GM18868 (cell line): ENCODE results near the gene PEMT.
"Not testable (repeated sequence)": the region's sequence is repeated elsewhere in the genome, so short reads cannot be mapped to it uniquely, and the experiment has no call there.

Experiments
- ATAC-seq: cut with Tn5 transposase; IDR thresholded peaks from one replicate; pipeline ENCODE4 v1.9.1; 2021; ENCODE audit warnings: mild to moderate bottlenecking, moderate library complexity; ENCODE audit not compliant: unreplicated experiment

PEMT gene, protein sequence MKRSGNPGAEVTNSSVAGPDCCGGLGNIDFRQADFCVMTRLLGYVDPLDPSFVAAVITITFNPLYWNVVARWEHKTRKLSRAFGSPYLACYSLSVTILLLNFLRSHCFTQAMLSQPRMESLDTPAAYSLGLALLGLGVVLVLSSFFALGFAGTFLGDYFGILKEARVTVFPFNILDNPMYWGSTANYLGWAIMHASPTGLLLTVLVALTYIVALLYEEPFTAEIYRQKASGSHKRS

DNA sequence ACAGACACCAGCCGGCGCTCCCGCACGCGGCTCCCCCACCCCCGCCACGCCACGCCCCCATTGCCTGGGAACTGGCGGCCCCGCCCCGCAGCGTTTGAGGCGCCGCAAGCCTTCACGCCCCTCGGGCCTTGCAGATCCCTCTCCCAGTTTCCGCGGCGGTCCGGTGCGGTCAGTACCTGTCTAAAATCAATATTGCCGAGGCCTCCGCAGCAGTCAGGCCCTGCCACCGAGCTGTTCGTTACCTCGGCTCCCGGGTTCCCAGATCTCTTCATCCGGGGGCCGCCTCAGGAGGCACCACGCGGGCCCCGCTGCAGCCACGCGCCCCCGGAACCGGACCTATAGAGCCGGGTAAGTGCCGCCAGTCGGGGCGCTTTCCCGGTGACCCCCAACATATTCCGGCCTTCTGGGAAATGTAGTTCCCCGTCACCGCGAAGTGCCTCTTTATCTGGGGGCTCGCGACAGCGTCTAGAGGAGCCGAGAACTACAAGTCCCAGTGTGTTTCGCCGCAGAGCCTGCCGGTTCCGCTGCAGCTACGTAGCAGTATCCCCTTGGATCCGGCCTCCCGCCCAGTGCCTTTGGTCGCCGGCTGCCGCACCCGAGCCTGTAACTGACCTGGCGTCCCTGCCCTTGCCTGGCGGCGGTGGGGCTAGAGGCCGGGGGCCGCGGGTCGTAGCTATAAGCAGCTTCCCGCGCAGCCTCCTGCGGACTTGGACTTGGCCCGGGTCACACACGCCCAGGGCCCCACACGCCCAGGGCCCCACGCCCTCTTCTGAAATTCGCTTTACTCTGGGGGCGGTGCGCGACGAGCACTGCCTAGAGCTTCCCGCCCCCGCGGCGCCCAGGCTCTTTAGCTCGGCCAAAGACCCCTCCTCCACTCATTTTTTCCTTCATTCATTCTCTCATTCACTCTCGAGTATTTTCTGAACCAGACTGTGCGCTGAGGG is at the start of gene PEMT:
Gene PEMT (minus strand): TSS at position 354 of the 944 bp plus-strand sequence. CDS start 82 bp downstream, at position 272.
- peak; percentile 93 for ATAC-seq

DNA sequence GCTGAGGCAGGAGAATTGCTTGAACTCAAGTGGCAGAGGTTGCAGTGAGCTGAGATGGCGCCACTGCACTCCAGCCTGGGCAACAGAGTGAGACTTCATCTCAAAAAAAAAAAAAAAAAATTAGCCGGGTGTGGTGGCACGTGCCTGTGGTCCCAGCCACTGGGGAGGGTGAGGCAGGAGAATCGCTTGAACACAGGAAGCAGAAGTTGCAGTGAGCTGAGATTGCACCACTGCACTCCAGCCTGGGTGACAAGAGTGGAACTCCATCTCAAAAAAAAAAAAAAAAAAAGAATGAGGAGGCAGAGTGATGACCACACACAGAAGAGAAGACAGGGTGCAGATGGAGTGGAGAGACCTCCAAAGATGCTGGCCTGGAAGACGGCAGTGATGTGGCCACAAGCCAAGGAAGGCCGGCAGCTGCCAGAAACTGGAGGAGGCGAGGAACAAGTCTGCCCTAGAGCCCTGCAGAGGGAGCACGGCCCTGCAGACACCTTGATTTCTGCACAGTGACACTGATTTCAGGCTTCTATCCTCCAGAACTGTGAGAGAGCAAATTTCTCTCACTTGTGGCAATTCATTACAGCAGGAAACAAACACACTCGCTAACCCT is 48.3 kb upstream of the PEMT start:
- ATAC-seq = not testable (repeated sequence)

DNA sequence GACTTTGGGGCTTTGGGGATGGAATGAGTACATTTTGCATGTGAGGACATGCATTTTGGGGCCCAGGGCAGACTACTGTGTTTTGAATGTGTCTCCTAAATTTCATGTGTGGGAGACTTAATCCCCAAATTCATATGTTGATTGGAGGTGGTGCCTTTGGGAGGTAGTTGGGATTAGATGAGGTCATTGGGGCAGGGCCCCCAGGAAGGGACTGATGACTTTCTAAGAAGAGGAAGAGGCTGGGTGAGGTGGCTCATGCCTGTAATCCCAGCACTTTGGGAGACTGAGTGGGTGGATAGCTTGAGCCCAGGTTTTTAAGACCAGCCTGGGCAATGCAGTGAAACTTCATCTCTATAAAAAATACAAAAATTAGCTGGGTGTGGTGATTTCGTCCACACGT is 47.0 kb upstream of the PEMT start:
- ATAC-seq = no peak

DNA sequence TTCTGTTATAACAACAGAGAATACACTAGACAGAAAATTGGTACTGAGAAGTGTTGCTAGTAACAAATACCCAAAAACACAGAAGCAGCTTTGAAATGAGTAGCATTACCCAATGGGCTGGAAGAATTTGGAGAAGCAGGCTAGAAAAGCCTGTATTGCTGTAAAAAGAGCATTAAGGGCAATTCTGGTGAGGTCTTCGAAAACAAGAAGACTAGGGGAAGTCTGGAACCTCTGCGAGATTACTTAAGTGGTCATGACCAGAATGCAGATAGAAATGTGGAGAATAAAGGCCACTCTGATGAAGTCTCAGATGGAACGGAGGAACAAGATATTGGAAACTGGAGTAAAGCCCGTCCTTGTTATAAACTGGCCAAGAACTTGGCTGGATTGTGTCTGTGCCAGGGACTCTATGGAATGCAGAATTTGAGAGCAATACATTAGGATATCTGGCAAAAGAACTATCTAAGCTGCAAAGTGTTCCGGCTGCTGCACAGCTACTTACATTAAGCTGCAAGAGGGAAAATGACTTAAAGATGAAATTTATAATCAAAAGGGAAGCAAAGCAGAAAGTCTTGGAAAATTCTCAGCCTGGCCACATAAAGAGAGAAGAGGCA is 44.9 kb upstream of the PEMT start:
- no peak for ATAC-seq

DNA sequence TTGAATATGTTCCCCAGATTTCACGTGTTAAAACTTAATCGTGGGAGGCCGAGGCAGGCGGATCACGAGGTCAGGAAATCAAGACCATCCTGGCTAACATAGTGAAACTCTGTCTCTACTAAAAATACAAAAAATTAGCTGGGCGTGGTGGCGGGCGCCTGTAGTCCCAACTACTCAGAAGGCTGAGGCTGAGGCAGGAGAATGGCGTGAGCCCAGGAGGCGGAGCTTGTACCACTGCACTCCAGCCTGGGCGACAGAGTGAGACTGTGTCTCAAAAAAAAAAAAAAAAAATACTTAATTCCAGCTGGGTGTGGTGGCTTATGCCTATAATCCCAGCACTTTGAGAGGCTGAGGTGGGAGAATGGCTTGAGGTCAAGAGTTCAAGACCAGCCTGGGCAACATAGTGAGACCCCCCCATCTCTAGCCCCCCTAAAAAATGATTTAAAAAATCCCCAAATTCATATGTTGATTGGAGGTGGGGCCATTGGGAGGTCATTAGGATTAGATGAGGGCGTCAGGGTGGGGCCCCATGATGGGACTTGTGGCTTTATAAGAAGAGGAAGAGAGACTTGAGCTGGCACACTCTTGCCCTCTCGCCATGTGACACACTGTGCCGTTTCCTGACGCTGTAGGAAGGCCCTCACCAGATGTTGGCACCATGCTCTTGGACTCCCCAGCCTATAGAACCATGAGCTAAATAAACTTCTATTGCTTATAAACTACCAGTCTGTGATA is 44.2 kb upstream of the PEMT start:
- ATAC-seq = not testable (repeated sequence)

DNA sequence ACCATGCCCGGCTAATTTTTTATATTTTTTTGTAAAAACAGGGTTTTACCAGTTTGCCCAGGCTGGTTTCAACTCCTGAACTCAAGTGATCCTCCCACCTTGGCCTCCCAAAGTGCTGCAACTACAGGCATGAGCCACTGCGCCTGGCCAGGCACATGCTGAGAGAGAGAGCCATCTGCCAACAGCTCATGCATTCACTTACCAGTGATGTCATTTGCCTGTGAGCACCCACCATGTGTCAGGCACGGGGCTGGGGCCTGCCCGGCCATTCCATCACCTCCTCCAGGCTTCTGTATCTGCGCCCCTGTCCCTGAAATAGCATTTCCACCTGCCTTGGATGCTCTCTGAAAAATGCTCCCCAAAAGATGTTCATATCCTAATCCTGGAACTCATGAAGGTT is 43.6 kb upstream of the PEMT start:
- ATAC-seq = no peak

DNA sequence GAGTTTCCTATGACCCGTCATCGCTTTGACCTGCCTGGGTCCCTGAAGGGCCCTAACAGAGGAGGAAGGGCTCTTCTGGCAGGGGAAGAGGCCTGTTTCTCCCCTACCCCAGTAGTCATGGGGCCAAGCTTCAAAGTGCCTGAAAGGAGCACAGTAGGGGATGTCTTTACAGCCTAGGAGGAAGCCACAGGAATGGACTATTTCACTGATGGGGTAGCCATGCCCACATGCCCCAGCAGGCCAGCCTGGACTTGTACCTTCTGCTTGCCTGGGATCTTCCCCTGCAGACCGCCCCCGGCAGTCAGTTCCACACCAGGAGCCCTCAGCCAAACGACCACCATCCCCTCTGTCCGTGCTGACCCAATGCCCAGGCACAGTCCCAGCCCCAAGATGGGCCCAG is 41.8 kb upstream of the PEMT start:
- ATAC-seq = no peak

DNA sequence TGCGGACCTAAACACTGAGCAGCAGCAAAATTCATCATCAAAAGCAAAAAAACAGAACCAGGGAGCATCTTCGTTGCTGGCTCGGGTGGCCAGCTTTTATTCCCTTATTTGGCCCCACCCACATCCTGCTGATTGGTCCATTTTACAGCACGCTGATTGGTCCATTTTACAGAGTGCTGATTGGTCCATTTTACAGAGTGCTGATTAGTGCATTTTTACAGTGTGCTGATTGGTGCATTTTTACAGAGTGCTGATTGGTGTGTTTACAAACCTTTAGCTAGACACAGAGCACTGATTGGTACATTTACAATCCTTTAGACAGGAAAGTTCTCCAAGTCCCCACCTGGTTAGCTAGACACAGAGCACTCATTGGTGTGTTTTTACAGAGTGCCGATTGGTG is 41.2 kb upstream of the PEMT start:
- not testable (repeated sequence) for ATAC-seq

DNA sequence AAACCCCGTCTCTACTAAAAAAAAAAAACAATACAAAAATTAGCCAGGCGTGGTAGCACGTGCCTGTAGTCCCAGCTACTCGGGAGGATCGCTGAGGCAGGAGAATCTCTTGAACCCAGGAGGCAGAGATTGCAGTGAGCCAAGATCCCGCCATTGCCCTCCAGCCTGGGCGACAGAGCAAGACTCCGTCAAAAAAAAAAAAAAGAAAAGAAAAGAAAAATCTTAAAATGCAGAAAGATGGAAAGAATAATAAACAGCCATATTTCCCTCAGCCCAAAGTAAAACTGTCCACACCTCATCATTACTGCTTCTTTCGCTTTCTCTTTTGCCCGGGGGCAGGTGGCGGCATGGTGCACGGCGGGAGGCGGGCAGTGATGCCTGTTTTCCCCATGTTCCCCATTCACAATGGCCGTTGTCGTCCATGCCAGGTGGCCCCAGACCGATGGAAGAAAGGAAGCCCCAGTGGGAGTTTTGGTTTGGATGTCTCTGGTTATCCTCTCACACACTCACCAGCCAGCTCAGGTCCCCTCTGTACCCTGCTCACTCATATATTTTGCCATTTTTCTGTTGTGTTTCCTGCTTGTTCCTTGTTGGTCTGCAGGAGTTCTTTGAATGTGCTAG is 37.0 kb upstream of the PEMT start:
- ATAC-seq = peak; percentile 52

DNA sequence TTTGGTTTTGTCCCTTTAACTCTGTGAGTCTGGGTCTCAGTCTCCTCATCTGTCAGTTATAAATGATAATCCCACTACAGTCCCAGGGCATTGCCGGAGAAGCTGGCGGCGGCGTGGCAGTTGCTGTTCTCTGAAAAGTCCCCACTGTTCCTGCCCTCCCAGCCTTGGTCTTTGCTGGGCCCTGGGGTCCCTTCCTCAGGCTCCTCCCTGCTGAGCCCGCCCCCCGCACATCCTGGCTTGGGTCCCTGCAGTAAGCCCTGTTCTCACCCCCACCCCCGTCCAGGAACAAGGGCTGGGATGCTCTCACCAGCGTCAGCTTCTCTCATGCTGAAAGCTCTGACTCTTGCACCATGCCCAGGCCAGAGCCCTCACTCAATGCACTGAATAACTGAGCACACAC is 35.3 kb upstream of the PEMT start:
- no peak for ATAC-seq

DNA sequence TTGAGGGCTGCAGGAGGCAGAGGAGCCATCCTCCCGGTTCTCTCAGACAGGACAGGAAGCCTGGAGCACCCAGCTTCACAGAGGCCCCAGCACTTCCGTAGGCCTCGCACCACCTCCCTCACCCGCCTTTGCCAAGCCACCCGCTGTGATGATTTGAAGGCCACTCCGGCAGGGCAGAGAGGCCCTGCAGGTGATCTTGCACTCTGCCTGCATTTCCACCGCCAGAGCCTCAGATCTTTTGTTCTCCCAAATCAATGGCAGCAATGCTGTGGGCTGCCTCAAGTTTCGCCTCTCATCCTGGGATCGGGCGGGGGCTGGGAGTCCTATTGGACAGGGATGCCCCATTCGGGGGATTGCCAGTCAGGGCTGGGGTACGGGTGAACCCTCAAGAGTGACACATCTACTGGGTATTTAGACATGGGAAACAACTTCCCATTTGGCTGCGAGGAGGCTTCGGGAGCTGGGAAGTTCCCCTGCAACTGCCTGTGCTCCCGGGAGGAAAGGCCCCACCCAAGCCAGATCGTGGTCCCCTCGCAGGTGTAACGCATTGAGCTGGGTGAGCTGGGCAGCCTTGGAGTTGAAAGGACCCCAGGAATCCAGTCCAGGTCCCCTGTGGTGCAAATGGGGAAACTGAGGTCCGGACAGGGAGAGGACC is 34.8 kb upstream of the PEMT start:
- no peak for ATAC-seq

DNA sequence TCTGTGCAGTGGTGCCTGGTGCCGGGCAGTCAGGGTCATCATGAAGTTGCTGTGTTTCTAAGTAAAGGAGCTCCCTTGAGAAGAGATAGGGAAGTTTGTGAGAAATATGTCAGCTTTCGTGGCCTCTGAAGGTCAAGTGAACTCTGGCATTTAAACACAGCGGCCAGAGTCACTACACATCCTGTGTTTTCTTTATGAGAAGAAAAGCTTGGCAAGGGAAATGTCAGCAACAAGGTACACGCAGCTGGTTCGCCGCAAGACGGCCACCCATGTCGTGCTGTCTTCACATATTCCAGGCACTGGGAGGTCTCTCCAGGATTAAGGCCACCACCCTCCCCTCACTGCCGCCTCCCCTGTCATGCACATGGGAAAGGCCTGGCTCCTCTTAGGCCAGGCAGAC is 33.2 kb upstream of the PEMT start:
- no peak for ATAC-seq

DNA sequence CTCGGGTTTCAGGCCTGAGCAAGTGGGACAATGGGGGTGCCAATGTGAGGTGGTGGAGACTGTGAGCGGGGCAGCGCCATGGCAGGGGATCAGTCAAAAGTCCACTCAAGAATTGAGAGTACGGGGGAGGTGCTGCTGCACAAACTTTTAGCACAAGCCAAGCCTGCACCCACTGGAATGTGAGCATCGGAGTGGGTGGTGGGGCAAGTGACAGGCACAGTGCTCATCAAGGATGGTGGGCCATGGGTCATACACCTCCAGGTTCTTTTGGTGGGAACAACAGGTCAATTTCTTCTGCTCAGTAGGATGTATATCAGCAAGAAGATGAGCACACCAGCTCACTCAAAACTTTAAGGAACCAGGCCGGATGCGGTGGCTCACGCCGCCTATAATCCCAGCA is 32.4 kb upstream of the PEMT start:
- no peak for ATAC-seq

DNA sequence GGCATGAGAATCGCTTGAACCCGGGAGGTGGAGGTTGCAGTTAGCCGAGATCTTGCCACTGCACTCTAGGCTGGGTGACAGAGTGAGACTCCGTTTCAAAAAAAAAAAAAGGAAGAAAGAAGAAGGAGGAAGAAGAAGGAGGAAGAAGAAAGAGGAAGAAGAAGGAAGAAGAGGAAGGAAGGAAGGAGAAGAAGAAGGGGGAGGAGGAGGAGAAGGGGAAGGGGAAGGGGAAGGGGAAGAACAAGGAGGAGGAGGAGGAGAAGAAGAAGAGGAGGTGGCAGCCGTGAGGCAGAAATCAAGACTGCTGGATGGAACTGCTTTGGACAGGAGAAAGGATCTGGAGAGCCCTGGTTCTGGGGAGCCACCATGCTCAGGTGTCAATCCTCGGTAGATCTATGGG is 29.7 kb upstream of the PEMT start:
- no peak for ATAC-seq

DNA sequence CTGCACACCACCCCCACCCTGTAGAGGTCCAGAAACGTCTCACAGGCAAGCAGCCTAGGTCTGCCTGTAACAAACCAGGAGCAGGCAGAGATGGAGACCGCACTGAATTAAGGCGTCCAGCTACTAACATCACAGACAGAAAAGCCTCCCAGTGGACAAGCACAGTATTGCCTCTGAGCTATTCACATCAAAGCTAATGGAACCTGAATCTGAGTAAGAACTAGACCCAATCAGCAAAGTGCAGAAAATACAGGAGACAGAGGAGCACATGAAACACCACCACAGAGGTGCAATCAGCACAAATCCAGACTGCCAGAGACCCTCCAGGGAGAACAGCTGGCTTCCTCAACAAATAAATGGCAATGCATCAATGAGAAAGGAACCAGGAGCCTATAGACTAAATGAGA is 22.2 kb upstream of the PEMT start:
- ATAC-seq = no peak

DNA sequence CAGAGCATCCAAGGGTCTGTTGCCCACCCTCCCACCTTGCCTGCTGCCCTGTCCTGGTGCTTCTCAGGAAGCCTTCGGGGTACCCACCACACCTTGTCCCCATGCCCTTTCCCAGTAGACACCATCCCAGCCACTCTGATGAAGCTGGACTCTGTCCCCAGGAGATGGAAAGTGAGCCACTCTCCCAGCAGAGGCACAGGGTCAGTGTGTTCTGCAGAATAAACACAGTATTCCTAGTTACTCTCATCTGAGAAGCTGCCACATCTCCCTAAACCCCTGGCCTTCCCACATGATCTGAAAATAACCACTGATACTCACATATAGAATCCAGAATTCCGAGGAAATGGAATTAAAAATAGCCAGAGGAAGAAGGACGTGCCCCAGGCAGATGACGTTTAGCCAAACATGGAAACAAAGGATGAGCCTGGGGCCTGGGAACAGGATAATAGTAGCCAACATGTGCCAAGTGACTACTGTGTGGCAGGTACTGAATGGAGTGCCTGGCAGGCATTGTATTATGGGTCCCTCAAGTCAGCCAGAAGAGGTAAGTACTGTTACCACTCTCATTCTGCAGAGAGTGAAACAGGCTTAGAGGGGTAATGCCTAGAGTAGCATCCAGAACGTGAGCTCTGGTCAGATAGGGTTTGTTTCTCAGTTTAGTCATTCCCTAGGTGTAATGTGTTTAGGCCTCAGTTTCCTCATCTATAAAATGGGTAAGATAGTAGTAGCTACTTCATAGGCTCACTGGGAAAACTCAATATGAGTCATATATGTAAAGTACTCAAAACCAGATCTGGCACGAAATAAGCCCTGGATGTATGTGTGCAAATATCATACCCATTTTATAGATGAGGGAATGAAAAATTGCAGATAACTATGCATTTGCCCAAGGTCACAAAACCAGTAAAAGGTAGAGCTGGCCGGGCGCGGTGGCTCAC is 20.8 kb upstream of the PEMT start:
- no peak for ATAC-seq

DNA sequence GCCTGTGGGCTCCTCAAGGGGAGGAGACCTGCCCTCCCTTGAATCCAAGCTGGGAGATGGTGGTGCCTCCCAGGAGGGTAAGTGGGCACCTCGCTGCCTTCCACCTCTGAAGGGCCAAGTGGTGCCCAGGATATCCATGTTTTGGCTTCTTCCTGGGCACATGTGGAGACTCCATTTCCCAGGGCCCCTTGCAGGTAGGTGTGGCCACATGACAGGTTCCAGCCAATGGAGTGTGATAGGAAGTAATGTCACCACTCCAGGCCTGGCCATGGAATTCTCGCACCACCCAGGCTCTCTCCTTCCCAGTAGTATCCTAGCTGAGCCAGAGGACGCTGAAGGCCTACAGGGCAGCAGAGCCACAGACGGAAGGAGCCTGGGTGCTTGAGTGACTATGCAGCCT is 17.6 kb upstream of the PEMT start:
- ATAC-seq = no peak

DNA sequence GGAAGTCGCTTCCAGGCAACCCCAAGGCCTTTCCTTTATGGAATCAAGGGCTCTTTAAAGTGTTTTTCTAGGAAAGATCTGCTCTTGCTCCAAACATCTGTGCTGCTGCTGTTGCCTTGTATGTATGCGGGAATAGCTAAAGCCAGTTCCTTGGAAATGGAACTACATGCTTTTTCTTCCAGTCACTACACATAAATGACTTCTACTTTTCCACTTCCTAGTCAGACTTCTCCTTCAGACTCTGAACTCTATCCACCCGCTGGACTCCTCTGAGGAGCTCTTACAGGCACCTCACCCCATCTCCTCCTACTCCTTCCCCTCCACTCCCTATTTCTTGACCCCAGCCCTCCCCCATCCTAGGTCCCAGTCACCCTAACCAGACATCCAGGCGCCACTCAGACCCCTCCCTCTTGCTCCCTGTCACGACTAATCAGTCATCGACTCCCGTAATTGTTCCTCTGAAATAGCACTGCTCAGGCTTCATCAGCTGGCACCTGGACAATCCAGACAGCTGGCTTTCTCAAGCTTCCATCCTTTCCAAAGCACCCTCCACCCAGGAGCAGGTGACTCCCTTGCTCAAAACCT is 15.0 kb upstream of the PEMT start:
- no peak for ATAC-seq
